HCT116 (cell line): Measurements from ENCODE around the gene LPAR1. TPM values are rescaled to one million over a fixed set of nuclear protein-coding genes. Genes with fewer than 3 reads are reported as not detected.
"Not testable (repeated sequence)": the region's sequence is repeated elsewhere in the genome, so short reads cannot be mapped to it uniquely, and the experiment has no call there.

Source experiments
- ATAC-seq: fragments of 200-7000 bp; cut with Tn5 transposase; 2 replicates; pipeline ENCODE4 v1.9.1; 2020; ENCODE audit warnings: mild to moderate bottlenecking, moderate library complexity
- BruUV-seq: library from RNA; stranded (reverse); fragments of 400-500 nt; replicated peaks from 2 replicates; lab custom pipeline; 2021; lab: Mats Ljungman, UMichigan
- CTCF ChIA-PET: fragments of 300-600 bp; sonication (Branson Sonifier 250); formaldehyde crosslinking; loops from one replicate; lab custom pipeline; 2021; ENCODE audit warnings: antibody characterized with exemption; lab: Charles Lee
- POLR2A ChIA-PET: fragments of 300-600, 350-600 bp; sonication (Branson Sonifier 250); formaldehyde crosslinking; loops from one replicate; lab custom pipeline; 2021; ENCODE audit warnings: antibody characterized with exemption; lab: Charles Lee
- RAD21 ChIA-PET, 2 experiments: fragments of 300-600 bp; sonication (Branson Sonifier 250); formaldehyde crosslinking; loops; one replicate each; lab custom pipeline; 2023; ENCODE audit warnings: low total read pairs in 2 of 2; ENCODE audit not compliant: uncharacterized antibody in 2 of 2, unreplicated experiment in 2 of 2, low non-redundant PET in 1 of 2; lab: Charles Lee
- DNase-seq: peaks from one replicate; pipeline ENCODE4 v3.0.0-alpha.2; 2010; ENCODE audit warnings: low read depth, low spot score
- H2AFZ ChIP-seq: fragments of 200-600 bp; shearing (Covaris generic), sonication (generic); 2 replicates; pipeline ENCODE4 v1.6.1; 2017; ENCODE audit warnings: low read depth, mixed run types, mixed read lengths, antibody characterized with exemption, low read length; ENCODE audit not compliant: poor library complexity, severe bottlenecking
- H3K27ac ChIP-seq: 2 replicates; pipeline ENCODE4 v1.5.1; 2012; ENCODE audit warnings: low read depth, low read length
- H3K27me3 ChIP-seq: fragments of 200-600 bp; sonication (generic); 2 replicates; pipeline ENCODE4 v1.6.1; 2016; ENCODE audit warnings: mixed run types, low read length, mixed read lengths; ENCODE audit not compliant: insufficient read depth
- H3K36me3 ChIP-seq, 2 experiments: fragments of 200-500 bp in 1 of 2; fragments of 200-600 bp in 1 of 2; sonication (Bioruptor generic) in 1 of 2; sonication (generic) in 1 of 2; 2 replicates each; pipeline versions ENCODE4 v1.5.1 to v1.6.1; 2014 to 2016; ENCODE audit warnings: low read length in 2 of 2, inconsistent platforms in 1 of 2, mixed read lengths in 1 of 2, mixed run types in 1 of 2; ENCODE audit not compliant: insufficient read depth in 2 of 2, control insufficient read depth in 1 of 2
- H3K4me1 ChIP-seq, 2 experiments: fragments of 200-600 bp in 1 of 2; sonication (generic) in 1 of 2; 2 replicates each; pipeline versions ENCODE4 v1.5.1 to v1.6.1; 2012 to 2017; ENCODE audit warnings: low read length in 2 of 2, inconsistent platforms in 1 of 2, mild to moderate bottlenecking in 1 of 2, mixed read lengths in 1 of 2, mixed run types in 1 of 2, moderate library complexity in 1 of 2; ENCODE audit not compliant: insufficient read depth in 2 of 2, control insufficient read depth in 1 of 2
- H3K4me2 ChIP-seq: fragments of 200-600 bp; sonication (generic); 2 replicates; pipeline ENCODE4 v1.6.1; 2017; ENCODE audit warnings: mixed run types, low read length, mixed read lengths
- H3K4me3 ChIP-seq, 2 experiments: fragments of 200-600 bp in 1 of 2; sonication (generic) in 1 of 2; replicated peaks in 1 of 2; 2 replicates each; pipeline ENCODE4 v1.5.1; 2011 to 2016; ENCODE audit warnings: low read length in 2 of 2, control low read depth in 1 of 2, low read depth in 1 of 2, mild to moderate bottlenecking in 1 of 2, mixed read lengths in 1 of 2, mixed run types in 1 of 2
- H3K79me2 ChIP-seq: fragments of 200-600 bp; sonication (generic); 2 replicates; pipeline ENCODE4 v1.6.1; 2017; ENCODE audit warnings: mild to moderate bottlenecking, mixed run types, low read length, moderate library complexity, mixed read lengths; ENCODE audit not compliant: insufficient read depth
- H3K9ac ChIP-seq: fragments of 200-600 bp; sonication (generic); 2 replicates; pipeline ENCODE4 v1.6.1; 2016; ENCODE audit warnings: low read length, mixed read lengths
- H3K9me2 ChIP-seq: fragments of 200-600 bp; sonication (generic), shearing (Covaris generic); 2 replicates; pipeline ENCODE4 v1.6.1; 2017; ENCODE audit warnings: mixed run types, mild to moderate bottlenecking, moderate library complexity; ENCODE audit not compliant: insufficient read depth
- H3K9me3 ChIP-seq, 2 experiments: fragments of 200-500 bp in 1 of 2; fragments of 200-600 bp in 1 of 2; sonication (Bioruptor generic) in 1 of 2; sonication (generic) in 1 of 2; 2 replicates each; pipeline ENCODE4 v1.6.1; 2014 to 2017; ENCODE audit warnings: low read length in 2 of 2, mixed read lengths in 2 of 2, inconsistent platforms in 1 of 2, low read depth in 1 of 2, mild to moderate bottlenecking in 1 of 2, mixed run types in 1 of 2, moderate library complexity in 1 of 2; ENCODE audit not compliant: control insufficient read depth in 1 of 2, insufficient read depth in 1 of 2
- H4K20me1 ChIP-seq: fragments of 200-600 bp; sonication (generic), shearing (Covaris generic); 2 replicates; pipeline ENCODE4 v1.6.1; 2017; ENCODE audit warnings: mixed run types, mild to moderate bottlenecking, moderate library complexity; ENCODE audit not compliant: insufficient read depth
- CEBPB ChIP-seq: IDR thresholded peaks from 2 replicates; pipeline ENCODE4 v1.6.1; 2012; ENCODE audit warnings: low read depth
- CTCF ChIP-seq, 3 experiments: fragments of 200-600 bp in 1 of 3; sonication (generic) in 1 of 3; IDR thresholded peaks in 2 of 3; conservative IDR thresholded peaks in 1 of 3; 2 replicates each; pipeline ENCODE4 v1.5.1; 2012 to 2017; ENCODE audit warnings: low read depth in 2 of 3, low read length in 2 of 3, antibody characterized with exemption in 1 of 3, borderline replicate concordance in 1 of 3, control low read depth in 1 of 3, mild to moderate bottlenecking in 1 of 3, mixed read lengths in 1 of 3, mixed run types in 1 of 3, moderate library complexity in 1 of 3; ENCODE audit not compliant: insufficient read depth in 1 of 3
- EGR1 ChIP-seq: IDR thresholded peaks from 2 replicates; pipeline ENCODE4 v1.6.1; 2012; ENCODE audit warnings: low read depth
- EZH2 ChIP-seq: fragments of 200-600 bp; sonication (generic); IDR thresholded peaks from 2 replicates; pipeline ENCODE4 v1.6.1; 2017; ENCODE audit warnings: antibody characterized with exemption, mixed run types
- FOSL1 ChIP-seq: IDR thresholded peaks from 2 replicates; pipeline ENCODE4 v1.6.1; 2012; ENCODE audit warnings: low read depth
- MAX ChIP-seq: IDR thresholded peaks from 2 replicates; pipeline ENCODE4 v1.6.1; 2012
- POLR2A ChIP-seq: IDR thresholded peaks from 2 replicates; pipeline ENCODE4 v1.7.0; 2011; ENCODE audit warnings: borderline replicate concordance; ENCODE audit not compliant: insufficient read depth, insufficient read length; ENCODE audit errors: extremely low read depth
- POLR2AphosphoS5 ChIP-seq: IDR thresholded peaks from 2 replicates; pipeline ENCODE4 v1.6.1; 2011; ENCODE audit warnings: mild to moderate bottlenecking, low read depth, low read length, moderate library complexity
- SIN3A ChIP-seq: IDR thresholded peaks from 2 replicates; pipeline ENCODE4 v1.6.1; 2012; ENCODE audit warnings: low read depth
- SP1 ChIP-seq: IDR thresholded peaks from 2 replicates; pipeline ENCODE4 v1.6.1; 2012; ENCODE audit warnings: low read depth
- YY1 ChIP-seq: IDR thresholded peaks from 2 replicates; pipeline ENCODE4 v1.6.1; 2011; ENCODE audit warnings: low read length, low read depth, moderate library complexity, mild to moderate bottlenecking; ENCODE audit not compliant: insufficient replicate concordance; ENCODE audit errors: extremely low read depth
- ZFX ChIP-seq: fragments of 450-650 bp; IDR thresholded peaks from 2 replicates; pipeline ENCODE4 v1.6.1; 2017
- ZNF274 ChIP-seq: fragments of 200-500 bp; sonication (Bioruptor generic); IDR thresholded peaks from 2 replicates; pipeline ENCODE4 v1.6.1; 2014; ENCODE audit warnings: mild to moderate bottlenecking, low read depth, low read length, inconsistent platforms
- intact Hi-C: fragments of 100-400 bp; cut with micrococcal nuclease; formaldehyde crosslinking; loops from 2 replicates; pipeline ENCODE4 v1.10.0; 2022
- total RNA-seq: library from RNA; stranded (reverse); gene quantifications from one replicate; pipeline ENCODE4 v1.2.1, GENCODE V29; 2021; ENCODE audit not compliant: unreplicated experiment
- TF ChIP-seq, protein P1 (sequence below): IDR thresholded peaks from 2 replicates; pipeline ENCODE4 v1.6.1; 2011; ENCODE audit warnings: mild to moderate bottlenecking, low read length, moderate library complexity; ENCODE audit not compliant: insufficient replicate concordance; ENCODE audit errors: extremely low read depth

LPAR1 gene
- total RNA-seq, 1 experiment from 2014 or later = 7.4 TPM

GRCh38 chr9:110861370-110862110 is 176.7 kb downstream of the LPAR1 start:
- H3K4me3 ChIP-seq, BruUV-seq, H3K27ac ChIP-seq, intact Hi-C loops, H3K79me2 ChIP-seq, H3K9ac ChIP-seq, H3K27me3 ChIP-seq, RAD21 ChIA-PET, DNase-seq, H3K4me1 ChIP-seq, H2AFZ ChIP-seq, H3K4me2 ChIP-seq, CTCF ChIA-PET, H3K9me2 ChIP-seq, H3K36me3 ChIP-seq, ATAC-seq, H4K20me1 ChIP-seq, H3K9me3 ChIP-seq, POLR2A ChIA-PET: not testable (repeated sequence)

DNA sequence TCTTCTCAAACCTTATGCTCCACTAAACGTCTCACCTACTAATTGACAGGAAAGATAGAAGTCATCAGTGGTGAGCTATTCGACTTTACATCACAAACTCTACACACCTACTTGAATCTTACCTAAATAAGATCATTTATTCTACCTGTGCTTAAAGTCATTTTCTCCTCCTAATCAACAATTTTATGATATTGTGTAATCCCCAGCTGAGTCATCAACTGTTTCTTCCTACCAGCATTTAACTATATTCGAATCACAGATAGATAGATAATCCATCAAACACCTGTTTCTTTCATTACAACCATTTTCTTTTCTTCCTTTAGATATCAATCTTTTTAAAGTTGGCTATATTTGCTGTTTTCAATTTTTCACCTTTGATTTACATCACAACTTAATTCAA is 181.5 kb downstream of the LPAR1 start:
- POLR2A ChIA-PET = no interaction called here
- no peak overlapping the region for H3K4me2 ChIP-seq
- no TSS peak for BruUV-seq
- no peaks in the 10 kb centered on the region for H4K20me1 ChIP-seq
- DNase-seq = no peak
- RAD21 ChIA-PET = no interaction called here
- no peak overlapping the region for H3K4me3 ChIP-seq
- H3K9ac ChIP-seq = no peak overlapping the region
- H3K9me3 ChIP-seq = no peaks in the 10 kb centered on the region
- H3K4me1 ChIP-seq = no peaks in the 10 kb centered on the region
- H3K79me2 ChIP-seq = no peaks in the 10 kb centered on the region
- TF ChIP-seq SIN3A (no peak), POLR2A (no peak), MAX (no peak), CTCF (IDR thresholded peaks at IDR 0.05 in 2 of 3, conservative IDR thresholded peaks at IDR 0.05 in 1 of 3; ENCODE audit: borderline replicate concordance in 1 of 3, insufficient read depth in 1 of 3, low read depth in 2 of 3, low read length in 2 of 3) (no peak), POLR2AphosphoS5 (no peak), ZNF274 (no peak), EZH2 (no peak), SP1 (no peak), EGR1 (no peak), YY1 (no peak), ZFX (no peak), FOSL1 (no peak), CEBPB (no peak)
- TF ChIP-seq, protein P1, sequence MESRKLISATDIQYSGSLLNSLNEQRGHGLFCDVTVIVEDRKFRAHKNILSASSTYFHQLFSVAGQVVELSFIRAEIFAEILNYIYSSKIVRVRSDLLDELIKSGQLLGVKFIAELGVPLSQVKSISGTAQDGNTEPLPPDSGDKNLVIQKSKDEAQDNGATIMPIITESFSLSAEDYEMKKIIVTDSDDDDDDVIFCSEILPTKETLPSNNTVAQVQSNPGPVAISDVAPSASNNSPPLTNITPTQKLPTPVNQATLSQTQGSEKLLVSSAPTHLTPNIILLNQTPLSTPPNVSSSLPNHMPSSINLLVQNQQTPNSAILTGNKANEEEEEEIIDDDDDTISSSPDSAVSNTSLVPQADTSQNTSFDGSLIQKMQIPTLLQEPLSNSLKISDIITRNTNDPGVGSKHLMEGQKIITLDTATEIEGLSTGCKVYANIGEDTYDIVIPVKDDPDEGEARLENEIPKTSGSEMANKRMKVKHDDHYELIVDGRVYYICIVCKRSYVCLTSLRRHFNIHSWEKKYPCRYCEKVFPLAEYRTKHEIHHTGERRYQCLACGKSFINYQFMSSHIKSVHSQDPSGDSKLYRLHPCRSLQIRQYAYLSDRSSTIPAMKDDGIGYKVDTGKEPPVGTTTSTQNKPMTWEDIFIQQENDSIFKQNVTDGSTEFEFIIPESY = no peak
- TF ChIP-seq, all 23 proteins: peak for 0
- no peaks in the 10 kb centered on the region for H3K9me2 ChIP-seq
- no peak overlapping the region for H3K27ac ChIP-seq
- intact Hi-C loops = no loop called here
- no peak for ATAC-seq
- H3K36me3 ChIP-seq = no peaks in the 10 kb centered on the region
- no peaks in the 10 kb centered on the region for H3K27me3 ChIP-seq
- CTCF ChIA-PET = no interaction called here
- H2AFZ ChIP-seq = no peak overlapping the region
